ENCODE measurements around the gene ARX.

Gene ARX

GRCh38 chrX:24969812-24970211, 46.0 kb downstream of the ARX start:
- Histone ChIP-seq H3K4me3 (IDR thresholded peaks at IDR 0.05; ENCODE audit: insufficient read depth, low read depth, low read length) (no peak overlapping the region), H4K20me1 (ENCODE audit: insufficient read depth) (no peaks in the 10 kb centered on the region), H3K4me1 (ENCODE audit: low read depth, poor library complexity, severe bottlenecking) (no peaks in the 10 kb centered on the region), H3K27me3 (ENCODE audit: insufficient read depth, low read depth) (no peaks in the 10 kb centered on the region), H3K36me3 (ENCODE audit: insufficient read depth) (no peaks in the 10 kb centered on the region), H3K27ac (no peak overlapping the region), H3K79me2 (ENCODE audit: insufficient read depth, low read depth) (no peaks in the 10 kb centered on the region), H2AFZ (ENCODE audit: low read depth) (no peak overlapping the region), H3K9ac (no peak overlapping the region), H3K4me2 (no peak overlapping the region)
- TF ChIP-seq, protein P1, sequence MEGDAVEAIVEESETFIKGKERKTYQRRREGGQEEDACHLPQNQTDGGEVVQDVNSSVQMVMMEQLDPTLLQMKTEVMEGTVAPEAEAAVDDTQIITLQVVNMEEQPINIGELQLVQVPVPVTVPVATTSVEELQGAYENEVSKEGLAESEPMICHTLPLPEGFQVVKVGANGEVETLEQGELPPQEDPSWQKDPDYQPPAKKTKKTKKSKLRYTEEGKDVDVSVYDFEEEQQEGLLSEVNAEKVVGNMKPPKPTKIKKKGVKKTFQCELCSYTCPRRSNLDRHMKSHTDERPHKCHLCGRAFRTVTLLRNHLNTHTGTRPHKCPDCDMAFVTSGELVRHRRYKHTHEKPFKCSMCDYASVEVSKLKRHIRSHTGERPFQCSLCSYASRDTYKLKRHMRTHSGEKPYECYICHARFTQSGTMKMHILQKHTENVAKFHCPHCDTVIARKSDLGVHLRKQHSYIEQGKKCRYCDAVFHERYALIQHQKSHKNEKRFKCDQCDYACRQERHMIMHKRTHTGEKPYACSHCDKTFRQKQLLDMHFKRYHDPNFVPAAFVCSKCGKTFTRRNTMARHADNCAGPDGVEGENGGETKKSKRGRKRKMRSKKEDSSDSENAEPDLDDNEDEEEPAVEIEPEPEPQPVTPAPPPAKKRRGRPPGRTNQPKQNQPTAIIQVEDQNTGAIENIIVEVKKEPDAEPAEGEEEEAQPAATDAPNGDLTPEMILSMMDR (conservative IDR thresholded peaks at IDR 0.05; ENCODE audit: low read depth, low read length): no peak

GRCh38 chrX:24965372-24965771, 50.4 kb downstream of the ARX start:
- Histone ChIP-seq H3K27me3 (ENCODE audit: insufficient read depth, low read depth) (no peaks in the 10 kb centered on the region), H2AFZ (ENCODE audit: low read depth) (no peak overlapping the region), H3K9ac (no peak overlapping the region), H3K36me3 (ENCODE audit: insufficient read depth) (no peaks in the 10 kb centered on the region), H3K4me2 (no peak overlapping the region), H3K27ac (no peak overlapping the region), H3K4me3 (IDR thresholded peaks at IDR 0.05; ENCODE audit: insufficient read depth, low read depth, low read length) (no peak overlapping the region), H3K79me2 (ENCODE audit: insufficient read depth, low read depth) (no peaks in the 10 kb centered on the region), H3K4me1 (ENCODE audit: low read depth, poor library complexity, severe bottlenecking) (no peaks in the 10 kb centered on the region), H4K20me1 (ENCODE audit: insufficient read depth) (no peaks in the 10 kb centered on the region)
- TF ChIP-seq, protein P1 (conservative IDR thresholded peaks at IDR 0.05; ENCODE audit: low read depth, low read length): no peak

DNA sequence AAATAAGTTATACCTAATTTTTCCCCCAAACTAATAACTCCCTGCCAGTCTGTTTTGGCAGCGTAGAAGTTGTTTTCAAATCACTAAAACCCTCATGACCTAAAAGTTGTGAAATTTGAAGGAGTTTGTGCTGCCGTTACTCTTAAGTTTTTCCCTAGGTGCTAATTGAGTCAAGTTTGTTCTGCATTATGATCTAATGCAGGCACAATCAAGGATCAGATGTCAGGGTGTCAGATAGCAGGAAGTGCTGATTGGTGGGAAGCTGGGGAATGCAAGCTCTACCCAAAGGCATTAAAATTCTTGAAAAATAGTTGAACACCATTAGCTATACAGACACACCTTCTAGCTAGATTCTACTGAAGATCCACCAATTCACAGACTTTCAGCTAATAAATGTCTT, 51.9 kb downstream of the ARX start:
- Histone ChIP-seq H2AFZ (ENCODE audit: low read depth) (no peak overlapping the region), H3K4me3 (IDR thresholded peaks at IDR 0.05; ENCODE audit: insufficient read depth, low read depth, low read length) (no peak overlapping the region), H3K27me3 (ENCODE audit: insufficient read depth, low read depth) (no peaks in the 10 kb centered on the region), H4K20me1 (ENCODE audit: insufficient read depth) (no peaks in the 10 kb centered on the region), H3K4me1 (ENCODE audit: low read depth, poor library complexity, severe bottlenecking) (no peaks in the 10 kb centered on the region), H3K9ac (no peak overlapping the region), H3K79me2 (ENCODE audit: insufficient read depth, low read depth) (no peaks in the 10 kb centered on the region), H3K4me2 (no peak overlapping the region), H3K27ac (no peak overlapping the region), H3K36me3 (ENCODE audit: insufficient read depth) (no peaks in the 10 kb centered on the region)
- TF ChIP-seq, protein P1 (conservative IDR thresholded peaks at IDR 0.05; ENCODE audit: low read depth, low read length): no peak

- Histone ChIP-seq H3K4me1 (ENCODE audit: low read depth, poor library complexity, severe bottlenecking) (no peaks in the 10 kb centered on the region), H4K20me1 (ENCODE audit: insufficient read depth) (no peaks in the 10 kb centered on the region), H3K79me2 (ENCODE audit: insufficient read depth, low read depth) (no peaks in the 10 kb centered on the region), H3K27me3 (ENCODE audit: insufficient read depth, low read depth) (no peaks in the 10 kb centered on the region), H3K4me2 (no peak overlapping the region), H3K27ac (no peak overlapping the region), H3K9ac (no peak overlapping the region), H2AFZ (ENCODE audit: low read depth) (no peak overlapping the region), H3K4me3 (IDR thresholded peaks at IDR 0.05; ENCODE audit: insufficient read depth, low read depth, low read length) (no peak overlapping the region), H3K36me3 (ENCODE audit: insufficient read depth) (no peaks in the 10 kb centered on the region)
- TF ChIP-seq, protein P1 (conservative IDR thresholded peaks at IDR 0.05; ENCODE audit: low read depth, low read length): no peak
Measured at GRCh38 chrX:24961809-24962208, 54.0 kb downstream of the ARX start.

All from KMS-11 (cell line).